Activated naive CD8-positive, alpha-beta T cell treated with anti-CD3 and anti-CD28 coated beads for 36 hours (primary cell): Measurements from ENCODE around the gene GTF2F2. TPM values are rescaled to one million over a fixed set of nuclear protein-coding genes. Genes with fewer than 3 reads are reported as not detected.

Source experiments
- DNase-seq: peaks from one replicate; pipeline ENCODE4 v3.0.0; 2021
- H3K27ac Mint-ChIP-seq: one replicate; pipeline ENCODE4 v1.8.0; 2022; ENCODE audit warnings: mild to moderate bottlenecking, moderate library complexity, mixed read lengths
- H3K27me3 Mint-ChIP-seq: one replicate; pipeline ENCODE4 v1.8.0; 2022; ENCODE audit warnings: mild to moderate bottlenecking, mixed read lengths
- H3K36me3 Mint-ChIP-seq: one replicate; pipeline ENCODE4 v1.8.0; 2021; ENCODE audit warnings: mild to moderate bottlenecking, mixed read lengths
- H3K4me1 Mint-ChIP-seq: one replicate; pipeline ENCODE4 v1.8.0; 2021; ENCODE audit warnings: mixed read lengths
- H3K4me3 Mint-ChIP-seq: one replicate; pipeline ENCODE4 v1.8.0; 2022; ENCODE audit warnings: mild to moderate bottlenecking, moderate library complexity, mixed read lengths
- H3K9me3 Mint-ChIP-seq: one replicate; pipeline ENCODE4 v1.8.0; 2022; ENCODE audit warnings: mixed read lengths
- total RNA-seq, 2 experiments: library from RNA; stranded (reverse); gene quantifications; one replicate each; pipeline ENCODE4 v1.2.3, GENCODE V29; 2021

The GTF2F2 gene
- total RNA-seq, 2 experiments from 2014 or later: 31.2 to 32.4 TPM

DNA sequence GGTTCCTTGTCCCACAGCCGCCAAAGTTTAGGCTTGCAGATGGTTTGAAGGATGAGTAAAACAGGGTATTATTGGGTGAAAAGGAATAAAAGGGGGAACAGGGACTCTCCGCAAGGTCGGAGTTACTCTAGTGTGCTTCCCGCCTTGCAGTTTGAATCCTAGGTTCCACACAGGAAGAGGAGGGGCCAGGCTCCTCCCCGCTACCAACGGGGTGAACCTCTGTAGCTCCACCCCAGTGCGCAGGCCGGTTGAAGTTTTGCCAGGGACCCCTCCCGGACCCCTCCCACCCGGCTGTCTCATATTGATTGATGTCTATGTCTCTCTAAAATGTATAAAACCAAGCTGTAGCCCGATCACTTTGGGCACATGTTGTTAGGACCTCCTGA lies 11.6 kb upstream of the GTF2F2 start:
- H3K9me3 Mint-ChIP-seq: no peaks in the 10 kb centered on the region
- no peaks in the 10 kb centered on the region for H3K36me3 Mint-ChIP-seq
- H3K27ac Mint-ChIP-seq: peak overlapping the region; percentile 80
- H3K27me3 Mint-ChIP-seq: peaks cover 13% of the 10 kb centered on the region
- H3K4me3 Mint-ChIP-seq: peak overlapping the region; percentile 34
- DNase-seq: peak; percentile 35
- H3K4me1 Mint-ChIP-seq: peaks cover 16% of the 10 kb centered on the region

DNA sequence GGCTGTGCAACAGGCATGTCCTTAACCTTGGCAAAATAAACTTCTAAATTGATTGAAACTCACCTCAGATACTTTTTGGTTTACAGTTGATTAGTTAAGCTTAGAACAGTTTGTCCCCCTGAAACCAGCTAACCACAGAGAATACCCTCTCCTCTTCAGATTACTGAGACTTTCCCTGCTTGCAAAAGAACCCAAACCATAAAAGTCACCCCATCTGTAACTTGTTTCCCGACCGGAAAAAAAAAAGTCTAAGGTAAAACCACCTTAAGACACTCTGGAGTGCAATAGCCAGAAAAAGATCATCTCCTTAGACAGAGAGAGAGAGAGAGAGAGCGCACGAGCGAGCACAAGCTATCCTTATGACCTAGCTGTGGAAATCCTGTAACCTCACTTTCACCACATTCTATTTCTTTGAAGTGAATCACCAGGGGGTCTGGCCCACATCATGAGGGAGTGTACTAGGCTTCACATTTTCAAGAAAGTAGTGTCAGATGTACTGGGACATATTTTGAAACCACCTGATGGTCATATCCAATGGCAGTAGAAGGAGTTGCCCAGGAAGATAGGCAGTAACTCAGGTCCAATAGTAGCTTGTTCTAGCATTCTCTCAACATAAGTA lies 11.1 kb upstream of the GTF2F2 start:
- H3K27me3 Mint-ChIP-seq: peaks cover 13% of the 10 kb centered on the region
- peak overlapping the region; percentile 80 for H3K27ac Mint-ChIP-seq
- H3K9me3 Mint-ChIP-seq: no peaks in the 10 kb centered on the region
- DNase-seq: peak; percentile 45
- H3K36me3 Mint-ChIP-seq: no peaks in the 10 kb centered on the region
- peaks cover 16% of the 10 kb centered on the region for H3K4me1 Mint-ChIP-seq
- peak overlapping the region; percentile 22 for H3K4me3 Mint-ChIP-seq

DNA sequence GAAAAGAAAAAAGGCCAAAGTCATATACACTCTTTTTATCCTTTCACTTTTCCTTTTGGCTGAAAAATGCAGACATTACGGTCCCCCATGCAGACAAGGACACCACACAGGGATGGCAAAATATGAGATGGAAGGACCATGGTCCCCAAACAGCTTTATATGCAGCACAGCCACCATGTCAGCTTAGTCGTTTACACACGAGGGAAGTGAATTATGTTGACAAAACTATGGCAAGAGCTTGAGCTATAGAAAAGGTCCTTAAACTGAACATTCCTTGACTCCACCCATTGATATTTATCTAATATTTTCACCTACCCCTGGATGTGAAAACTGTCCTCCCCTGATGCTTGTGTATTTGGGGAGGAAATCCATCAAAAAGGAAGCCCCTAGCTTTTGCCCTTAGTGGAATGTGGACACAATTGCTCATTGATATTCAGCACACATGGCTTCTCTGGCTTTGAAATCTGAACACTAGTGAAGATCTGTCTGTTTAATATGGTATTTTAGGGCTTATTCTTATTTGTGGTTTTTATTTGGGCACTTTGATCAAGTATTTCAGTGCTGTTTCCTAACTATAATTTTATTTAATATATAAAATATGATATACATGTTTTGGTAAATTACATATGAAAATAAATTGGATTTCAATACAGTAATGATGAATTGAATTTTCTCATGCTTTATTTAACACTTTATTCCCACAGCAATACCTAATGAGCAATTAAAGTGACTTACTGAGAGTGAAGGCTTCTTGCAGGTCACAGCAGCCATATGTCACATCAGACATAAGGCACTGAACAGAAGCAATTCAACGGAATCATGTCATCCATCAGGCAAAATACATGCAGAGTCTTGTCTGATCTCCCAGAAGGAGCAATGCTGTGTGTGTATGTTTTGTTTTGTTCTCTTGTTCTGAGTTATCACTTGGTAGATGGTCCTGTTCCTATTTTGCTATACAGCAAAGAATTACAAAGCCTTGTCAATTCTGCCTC lies 6.8 kb upstream of the GTF2F2 start:
- no peak overlapping the region for H3K27ac Mint-ChIP-seq
- DNase-seq: no peak
- peaks cover 14% of the 10 kb centered on the region for H3K4me1 Mint-ChIP-seq

DNA sequence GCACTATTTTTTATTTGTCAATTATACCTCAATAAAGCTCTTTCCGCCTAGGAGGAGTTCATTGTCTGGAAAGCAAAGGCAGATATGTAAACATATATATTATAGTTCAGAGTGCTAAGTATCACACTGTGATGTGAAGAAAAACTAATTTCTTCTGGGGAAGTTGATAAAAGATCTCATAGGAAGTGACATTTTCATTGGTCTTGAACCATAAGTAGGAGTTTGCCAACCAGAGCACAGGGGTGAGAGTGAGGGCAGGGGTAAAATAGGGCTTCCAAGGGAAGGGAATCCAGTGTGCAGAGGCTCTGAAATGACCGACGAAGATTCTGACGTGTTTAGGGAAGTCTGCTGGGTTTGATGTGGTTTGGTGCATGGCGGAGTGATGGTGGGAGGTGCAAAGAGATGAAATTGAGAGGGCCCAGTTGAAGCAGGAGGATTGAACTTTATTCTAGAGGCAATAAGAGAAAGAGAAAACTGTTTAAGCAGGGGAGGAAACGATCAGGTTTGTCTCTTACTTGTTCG lies 780 bp upstream of the GTF2F2 start:
- H3K4me3 Mint-ChIP-seq: no peak overlapping the region
- H3K27me3 Mint-ChIP-seq: no peaks in the 10 kb centered on the region
- peak; percentile 59 for DNase-seq
- H3K27ac Mint-ChIP-seq: no peak overlapping the region
- no peaks in the 10 kb centered on the region for H3K9me3 Mint-ChIP-seq
- H3K36me3 Mint-ChIP-seq: peaks cover 6% of the 10 kb centered on the region
- H3K4me1 Mint-ChIP-seq: peaks cover 6% of the 10 kb centered on the region

More for the DNA sequence above, 6.8 kb upstream of the GTF2F2 start:
- no peaks in the 10 kb centered on the region for H3K36me3 Mint-ChIP-seq
- no peak overlapping the region for H3K4me3 Mint-ChIP-seq
- H3K27me3 Mint-ChIP-seq: peaks cover 3% of the 10 kb centered on the region
- no peaks in the 10 kb centered on the region for H3K9me3 Mint-ChIP-seq

GRCh38 chr13:45120967-45121831 lies 889 bp downstream of the GTF2F2 start:
- peaks cover 10% of the 10 kb centered on the region for H3K36me3 Mint-ChIP-seq
- H3K4me1 Mint-ChIP-seq: peaks cover 15% of the 10 kb centered on the region
- H3K4me3 Mint-ChIP-seq: no peak overlapping the region
- H3K9me3 Mint-ChIP-seq: no peaks in the 10 kb centered on the region
- no peak for DNase-seq
- no peaks in the 10 kb centered on the region for H3K27me3 Mint-ChIP-seq
- H3K27ac Mint-ChIP-seq: no peak overlapping the region

DNA sequence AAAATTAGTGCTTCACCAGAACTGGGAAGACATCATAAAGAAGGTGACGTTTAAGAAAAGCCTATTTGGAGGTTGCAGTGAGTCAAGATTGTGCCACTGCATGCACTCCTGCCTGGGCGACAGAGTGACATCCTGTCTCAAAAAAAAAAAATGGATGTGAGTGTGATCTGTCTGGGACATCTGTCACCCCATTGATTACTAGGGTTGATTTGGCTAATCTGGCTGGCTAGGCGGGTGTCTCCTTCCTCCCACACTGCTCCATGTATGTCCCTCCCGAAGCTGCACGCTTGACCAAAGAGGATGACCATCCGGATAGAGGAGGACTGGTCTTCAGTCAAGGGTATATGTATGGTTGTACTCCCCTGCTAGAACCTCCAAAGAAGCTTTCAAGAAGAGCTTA lies 2.6 kb downstream of the GTF2F2 start:
- no peak overlapping the region for H3K27ac Mint-ChIP-seq
- peaks cover 10% of the 10 kb centered on the region for H3K36me3 Mint-ChIP-seq
- no peaks in the 10 kb centered on the region for H3K9me3 Mint-ChIP-seq
- no peak overlapping the region for H3K4me3 Mint-ChIP-seq
- peaks cover 17% of the 10 kb centered on the region for H3K4me1 Mint-ChIP-seq
- no peak for DNase-seq
- no peaks in the 10 kb centered on the region for H3K27me3 Mint-ChIP-seq

DNA sequence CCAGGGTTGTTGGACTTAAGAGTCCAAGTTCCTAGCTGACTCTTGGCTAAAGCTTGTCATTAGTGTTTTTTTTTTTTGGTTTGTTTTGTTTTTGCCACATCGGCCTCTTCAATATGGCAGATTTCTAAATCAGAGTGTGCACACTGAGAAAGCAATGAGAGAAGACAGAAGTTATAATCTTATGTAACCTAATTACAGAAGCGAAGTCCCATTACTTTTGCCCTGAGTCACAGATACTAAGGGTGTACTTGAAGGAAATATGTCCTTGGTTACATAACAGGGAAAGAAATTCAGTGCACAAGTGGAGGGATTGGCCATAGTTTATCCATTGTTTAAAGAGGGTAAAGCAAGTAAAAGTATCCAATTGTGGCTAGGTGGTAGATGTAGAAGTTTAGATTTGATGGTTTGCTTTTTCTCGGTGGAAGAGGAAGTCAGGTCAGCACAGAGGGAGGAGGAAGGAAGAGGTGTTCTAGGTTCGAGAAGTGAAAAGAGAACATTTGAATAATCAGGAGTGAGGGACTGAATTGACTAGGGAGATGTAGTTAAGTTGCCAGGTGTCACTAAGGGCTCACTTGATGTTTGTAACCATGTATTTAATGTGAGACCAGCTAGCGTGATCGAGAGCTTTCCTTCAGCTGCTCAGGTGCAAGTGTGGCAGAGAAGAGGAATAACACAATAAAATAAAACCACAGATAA lies 12.2 kb downstream of the GTF2F2 start:
- no peak for DNase-seq
- no peak overlapping the region for H3K4me3 Mint-ChIP-seq
- no peak overlapping the region for H3K27ac Mint-ChIP-seq
- H3K4me1 Mint-ChIP-seq: peaks cover 23% of the 10 kb centered on the region
- peaks cover 38% of the 10 kb centered on the region for H3K36me3 Mint-ChIP-seq
- H3K27me3 Mint-ChIP-seq: no peaks in the 10 kb centered on the region
- peaks cover 16% of the 10 kb centered on the region for H3K9me3 Mint-ChIP-seq

DNA sequence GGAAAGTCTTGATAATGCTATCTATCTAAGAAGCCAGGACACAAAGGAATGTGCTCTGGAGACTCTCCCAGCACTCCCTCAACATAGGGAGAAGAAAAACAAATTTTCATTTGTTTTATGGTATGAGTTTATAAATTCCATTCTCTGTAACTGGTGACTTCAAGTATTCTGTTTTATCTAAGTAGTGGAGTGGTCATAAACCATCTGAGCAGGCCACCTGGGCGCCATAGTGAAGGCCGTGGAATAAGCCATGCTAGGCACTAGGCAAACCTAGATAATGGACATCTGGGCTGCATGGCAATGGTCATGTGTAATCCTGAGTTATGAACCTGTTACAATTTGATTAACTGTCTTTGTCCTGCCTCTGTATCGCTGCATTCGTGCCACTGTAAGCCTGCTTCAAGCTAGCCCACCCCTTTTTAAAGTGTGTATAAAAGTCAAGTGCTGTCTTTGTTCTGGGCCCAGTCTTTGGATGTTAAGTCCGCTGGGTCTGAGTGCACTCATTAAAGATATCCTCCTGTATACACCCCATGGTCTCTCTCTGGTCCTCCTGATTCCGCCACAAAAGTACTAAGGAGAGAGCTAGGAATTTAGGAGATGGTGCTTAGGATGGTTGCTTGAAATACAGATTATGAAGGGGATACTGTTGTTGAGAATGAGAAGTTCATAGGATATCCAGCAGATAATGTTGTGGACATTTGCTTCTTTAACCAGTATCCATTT lies 13.2 kb downstream of the GTF2F2 start:
- Mint-ChIP-seq H3K9me3 (peaks cover 16% of the 10 kb centered on the region), H3K27me3 (no peaks in the 10 kb centered on the region), H3K36me3 (peaks cover 44% of the 10 kb centered on the region), H3K4me3 (no peak overlapping the region), H3K4me1 (peaks cover 23% of the 10 kb centered on the region), H3K27ac (no peak overlapping the region)
- no peak for DNase-seq

DNA sequence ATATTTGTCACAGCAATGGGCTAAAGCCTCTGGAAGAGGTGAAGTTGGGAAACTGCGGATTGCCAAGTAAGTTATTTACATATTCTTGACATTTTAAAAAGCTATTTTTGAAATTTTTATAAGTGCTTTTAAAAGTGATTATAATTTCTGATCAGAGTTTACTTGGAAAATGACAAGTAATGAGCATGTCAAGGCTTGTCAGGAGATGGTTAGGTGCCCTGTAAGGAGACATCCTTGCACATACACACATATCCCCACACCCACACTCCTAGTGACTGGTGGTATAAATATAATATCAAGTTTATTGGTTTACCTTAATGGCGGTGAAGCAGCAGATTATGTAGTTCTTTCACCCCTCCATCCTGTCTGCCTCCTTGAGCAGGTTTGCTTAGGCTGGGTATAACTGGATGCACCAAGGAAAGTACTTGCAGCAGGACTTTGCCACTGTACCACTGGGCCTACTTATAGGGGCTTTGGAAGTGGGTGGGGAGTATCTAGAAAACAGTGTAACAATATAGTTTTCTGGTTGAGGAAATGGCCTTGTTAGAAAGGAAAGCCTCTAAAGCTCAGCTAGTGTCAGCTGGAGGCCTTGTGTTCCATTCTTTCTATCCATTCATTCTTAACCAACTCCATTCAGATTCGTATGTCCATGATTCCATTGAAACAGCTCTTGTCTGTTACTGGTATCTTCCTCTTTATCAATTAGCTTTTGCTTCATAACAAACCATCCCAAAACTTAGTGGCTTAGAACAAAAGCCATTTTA lies 16.6 kb downstream of the GTF2F2 start:
- H3K9me3 Mint-ChIP-seq: peaks cover 9% of the 10 kb centered on the region
- peaks cover 12% of the 10 kb centered on the region for H3K4me1 Mint-ChIP-seq
- H3K36me3 Mint-ChIP-seq: peaks cover 37% of the 10 kb centered on the region
- no peak overlapping the region for H3K4me3 Mint-ChIP-seq
- no peak overlapping the region for H3K27ac Mint-ChIP-seq
- DNase-seq: no peak
- H3K27me3 Mint-ChIP-seq: no peaks in the 10 kb centered on the region

DNA sequence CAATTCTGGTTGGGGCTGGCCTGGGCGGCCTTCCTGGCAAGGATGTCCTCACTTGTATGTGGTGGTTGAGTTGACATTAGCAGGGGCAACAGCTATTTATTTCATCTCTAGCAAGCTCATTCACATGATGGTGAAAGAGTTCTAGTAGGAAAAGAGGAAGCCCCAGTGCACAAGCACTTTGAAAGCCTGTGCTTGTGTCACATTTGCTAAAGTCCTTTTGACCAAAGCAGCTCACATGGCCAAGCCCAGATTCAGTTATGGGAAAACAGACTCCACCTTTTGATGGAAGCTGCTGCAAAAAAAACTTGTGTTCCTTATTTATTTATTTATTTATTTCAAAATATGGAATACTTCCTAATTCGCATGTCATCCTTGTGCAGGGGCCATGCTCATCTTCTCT lies 17.2 kb downstream of the GTF2F2 start:
- Mint-ChIP-seq H3K9me3 (peaks cover 4% of the 10 kb centered on the region), H3K27ac (no peak overlapping the region), H3K36me3 (peaks cover 32% of the 10 kb centered on the region), H3K27me3 (no peaks in the 10 kb centered on the region), H3K4me1 (peaks cover 7% of the 10 kb centered on the region), H3K4me3 (no peak overlapping the region)
- DNase-seq: no peak

DNA sequence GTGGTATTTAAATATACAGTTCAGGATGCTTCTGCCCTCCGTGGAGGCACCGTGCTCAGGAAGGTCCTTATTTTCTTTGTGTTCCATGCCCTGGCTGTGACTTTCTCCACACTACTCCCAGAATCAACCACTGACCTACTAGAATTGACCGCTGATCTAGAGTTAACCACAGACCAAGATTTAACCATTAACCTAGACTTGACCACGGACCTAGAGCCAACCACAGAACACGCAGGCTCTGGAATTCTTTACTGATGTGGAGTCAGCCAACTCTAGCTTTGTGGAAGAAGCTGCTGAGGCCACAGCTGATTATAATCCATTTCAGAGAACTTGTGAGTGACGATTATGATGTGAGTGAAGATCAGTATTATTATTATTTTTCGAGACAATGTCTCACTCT lies 18.0 kb downstream of the GTF2F2 start:
- peaks cover 9% of the 10 kb centered on the region for H3K4me1 Mint-ChIP-seq
- DNase-seq: no peak
- no peak overlapping the region for H3K4me3 Mint-ChIP-seq
- H3K9me3 Mint-ChIP-seq: no peaks in the 10 kb centered on the region
- peaks cover 28% of the 10 kb centered on the region for H3K36me3 Mint-ChIP-seq
- no peaks in the 10 kb centered on the region for H3K27me3 Mint-ChIP-seq
- no peak overlapping the region for H3K27ac Mint-ChIP-seq

DNA sequence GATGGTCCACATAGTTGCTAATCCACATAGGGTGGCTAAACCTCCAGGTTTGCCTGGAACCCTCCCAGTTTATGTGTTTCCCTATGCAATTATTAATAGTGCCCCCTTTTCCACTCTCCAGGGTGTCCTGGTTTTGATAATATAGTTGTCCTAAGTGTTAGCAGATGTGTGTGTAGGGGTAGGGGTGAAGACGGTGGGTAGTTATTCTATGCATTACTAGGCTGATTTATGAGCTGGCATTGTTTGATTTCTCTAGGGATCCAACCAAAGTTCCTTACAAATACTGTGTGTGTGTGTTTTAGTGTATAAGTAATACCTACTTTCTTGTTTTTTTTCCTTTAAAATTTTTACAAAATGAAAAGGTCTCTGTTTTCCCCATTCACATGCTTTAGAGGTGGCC lies 21.1 kb downstream of the GTF2F2 start:
- Mint-ChIP-seq H3K9me3 (no peaks in the 10 kb centered on the region), H3K4me1 (peaks cover 5% of the 10 kb centered on the region), H3K27me3 (no peaks in the 10 kb centered on the region), H3K4me3 (no peak overlapping the region), H3K36me3 (peaks cover 24% of the 10 kb centered on the region), H3K27ac (no peak overlapping the region)
- DNase-seq: no peak
